Measurements from ENCODE around the gene ARHGEF28.

DNA sequence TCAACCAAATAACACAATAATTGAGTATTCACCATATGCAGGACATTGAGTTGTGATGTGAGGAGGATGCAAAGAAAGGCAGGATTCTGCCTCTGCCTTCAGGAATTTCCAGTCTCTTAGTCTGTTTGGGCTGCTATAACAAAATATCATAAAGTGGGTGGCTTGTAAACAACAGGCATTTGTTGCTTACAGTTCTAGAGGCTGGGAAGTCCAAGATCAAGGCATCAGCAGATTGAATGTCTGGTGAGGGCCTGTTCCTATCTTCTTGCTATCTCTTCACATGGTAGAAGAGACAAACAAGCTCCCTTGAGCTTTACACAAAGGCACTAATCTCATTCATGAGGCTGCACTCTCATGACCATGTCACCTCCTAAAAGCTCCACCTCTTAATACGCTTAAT lies 360.7 kb downstream of the ARHGEF28 start:
- TF ChIP-seq CTCF (conservative IDR thresholded peaks at IDR 0.05; ENCODE audit: low read length) (no peak), EZH2phosphoT487 (IDR thresholded peaks at IDR 0.05; ENCODE audit: borderline replicate concordance, low read depth, low read length) (no peak)

All from OCI-LY7 (cell line).